ENCODE measurements around the gene MEG3.

MEG3 gene

GRCh38 chr14:100903672-100904185, 77.8 kb downstream of the MEG3 start, which contains the start of gene RTL1:
Gene RTL1 (minus strand): TSS chr14:100903722. CDS start chr14:100884788, 18,934 bp downstream.
- 75 to 82% methylated on average over 9 to 10 of the region's 12 CpGs for WGBS, 2 experiments (ENCODE audit: insufficient coverage in 2 of 2)
- Histone ChIP-seq H3K27ac (ENCODE audit: low read depth, low read length, severe bottlenecking) (no peak within 1 kb of the TSS), H3K4me3 (ENCODE audit: extremely low read depth, insufficient read depth, low read length, poor library complexity, severe bottlenecking) (peak within 1 kb of the TSS; percentile 18), H3K9me3 (ENCODE audit: control insufficient read depth, low read length) (no peaks in the 10 kb centered on the region), H3K4me1 (ENCODE audit: control insufficient read depth, insufficient read depth, low read length, poor library complexity, severe bottlenecking) (peaks cover 14% of the 10 kb centered on the region), H3K36me3 (ENCODE audit: control insufficient read depth, insufficient read depth, low read length) (no peaks in the 10 kb centered on the region)

- Histone ChIP-seq H3K4me1 (ENCODE audit: control insufficient read depth, insufficient read depth, low read length, poor library complexity, severe bottlenecking) (peaks cover 12% of the 10 kb centered on the region), H3K4me3 (ENCODE audit: extremely low read depth, insufficient read depth, low read length, poor library complexity, severe bottlenecking) (peak overlapping the region; percentile 18), H3K9me3 (ENCODE audit: control insufficient read depth, low read length) (no peaks in the 10 kb centered on the region), H3K36me3 (ENCODE audit: control insufficient read depth, insufficient read depth, low read length) (no peaks in the 10 kb centered on the region), H3K27ac (ENCODE audit: low read depth, low read length, severe bottlenecking) (no peak overlapping the region)
- 1 to 10% methylated on average over 10 to 18 of the region's 45 CpGs for WGBS, 2 experiments (ENCODE audit: insufficient coverage in 2 of 2)
These were observed 78.6 kb downstream of the MEG3 start for GRCh38 chr14:100904307-100905087.

- no peak overlapping the region for H3K27ac ChIP-seq (ENCODE audit: low read depth, low read length, severe bottlenecking)
- no peaks in the 10 kb centered on the region for H3K9me3 ChIP-seq (ENCODE audit: control insufficient read depth, low read length)
- no peaks in the 10 kb centered on the region for H3K36me3 ChIP-seq (ENCODE audit: control insufficient read depth, insufficient read depth, low read length)
- peaks cover 8% of the 10 kb centered on the region for H3K4me1 ChIP-seq (ENCODE audit: control insufficient read depth, insufficient read depth, low read length, poor library complexity, severe bottlenecking)
- 60 to 71% methylated on average over 10 to 12 of the region's 12 CpGs for WGBS, 2 experiments (ENCODE audit: insufficient coverage in 2 of 2)
- H3K4me3 ChIP-seq (ENCODE audit: extremely low read depth, insufficient read depth, low read length, poor library complexity, severe bottlenecking), result no peak overlapping the region
These were observed 79.2 kb downstream of the MEG3 start for GRCh38 chr14:100905166-100905565.

GRCh38 chr14:100906420-100906819, 80.5 kb downstream of the MEG3 start:
- Histone ChIP-seq H3K27ac (ENCODE audit: low read depth, low read length, severe bottlenecking) (no peak overlapping the region), H3K36me3 (ENCODE audit: control insufficient read depth, insufficient read depth, low read length) (no peaks in the 10 kb centered on the region), H3K4me1 (ENCODE audit: control insufficient read depth, insufficient read depth, low read length, poor library complexity, severe bottlenecking) (no peaks in the 10 kb centered on the region), H3K9me3 (ENCODE audit: control insufficient read depth, low read length) (no peaks in the 10 kb centered on the region), H3K4me3 (ENCODE audit: extremely low read depth, insufficient read depth, low read length, poor library complexity, severe bottlenecking) (no peak overlapping the region)
- 50% methylated on average over 6 of the region's 6 CpGs for WGBS, 2 experiments (ENCODE audit: insufficient coverage in 2 of 2)

- Histone ChIP-seq H3K9me3 (ENCODE audit: control insufficient read depth, low read length) (no peaks in the 10 kb centered on the region), H3K27ac (ENCODE audit: low read depth, low read length, severe bottlenecking) (no peak overlapping the region), H3K4me1 (ENCODE audit: control insufficient read depth, insufficient read depth, low read length, poor library complexity, severe bottlenecking) (no peaks in the 10 kb centered on the region), H3K4me3 (ENCODE audit: extremely low read depth, insufficient read depth, low read length, poor library complexity, severe bottlenecking) (no peak overlapping the region), H3K36me3 (ENCODE audit: control insufficient read depth, insufficient read depth, low read length) (no peaks in the 10 kb centered on the region)
- WGBS, 2 experiments (ENCODE audit: insufficient coverage in 2 of 2), result 83 to 93% methylated on average over 5 to 6 of the region's 8 CpGs
These were observed 81.3 kb downstream of the MEG3 start for GRCh38 chr14:100907240-100907639.

GRCh38 chr14:100909439-100909838, 83.5 kb downstream of the MEG3 start:
- no peak overlapping the region for H3K27ac ChIP-seq (ENCODE audit: low read depth, low read length, severe bottlenecking)
- H3K4me3 ChIP-seq (ENCODE audit: extremely low read depth, insufficient read depth, low read length, poor library complexity, severe bottlenecking), result no peak overlapping the region
- no peaks in the 10 kb centered on the region for H3K36me3 ChIP-seq (ENCODE audit: control insufficient read depth, insufficient read depth, low read length)
- WGBS, 2 experiments (ENCODE audit: insufficient coverage in 2 of 2), result 90 to 92% methylated on average over 9 of the region's 9 CpGs
- no peaks in the 10 kb centered on the region for H3K9me3 ChIP-seq (ENCODE audit: control insufficient read depth, low read length)
- H3K4me1 ChIP-seq (ENCODE audit: control insufficient read depth, insufficient read depth, low read length, poor library complexity, severe bottlenecking), result no peaks in the 10 kb centered on the region

All from mesodermal cell (in vitro differentiated cells).